Activated T-cell treated with anti-CD3 and anti-CD28 coated beads, Interleukin-2, amount 50 U/mL, for 48 hours (primary cell): Measurements from ENCODE around the gene PTPRF.

ENCODE experiments used
- DNase-seq, 2 experiments: peaks; one replicate each; pipeline ENCODE4 v3.0.0-alpha.2; 2020

PTPRF gene

DNA sequence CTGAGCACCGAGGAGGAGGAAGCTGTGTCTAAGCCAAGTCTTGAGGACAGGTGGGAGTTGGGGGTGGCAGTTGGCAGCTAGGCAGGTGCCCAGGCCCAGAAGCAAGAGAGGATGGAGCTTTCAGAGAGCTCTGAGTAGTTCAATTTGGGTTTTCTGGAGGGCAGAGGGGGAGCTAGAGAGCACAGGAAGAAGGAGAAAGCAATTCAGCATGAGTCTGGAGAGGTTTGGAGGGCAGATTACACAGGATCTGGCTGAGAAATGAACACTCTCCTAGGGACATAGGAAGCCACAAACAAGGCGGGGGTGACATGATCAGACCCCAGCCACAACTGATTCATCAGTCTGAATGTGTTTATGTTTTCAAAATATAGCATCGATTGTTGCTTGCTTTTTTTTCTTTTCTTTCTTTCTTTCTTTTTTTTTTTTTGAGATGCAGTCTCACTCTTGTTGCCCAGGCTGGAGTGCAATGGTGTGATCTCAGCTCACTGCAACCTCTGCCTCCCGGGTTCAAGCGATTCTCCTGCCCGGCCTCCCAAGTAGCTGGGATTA is 23.8 kb downstream of the PTPRF start:
- DNase-seq, result peak; percentile 35 to 44

DNA sequence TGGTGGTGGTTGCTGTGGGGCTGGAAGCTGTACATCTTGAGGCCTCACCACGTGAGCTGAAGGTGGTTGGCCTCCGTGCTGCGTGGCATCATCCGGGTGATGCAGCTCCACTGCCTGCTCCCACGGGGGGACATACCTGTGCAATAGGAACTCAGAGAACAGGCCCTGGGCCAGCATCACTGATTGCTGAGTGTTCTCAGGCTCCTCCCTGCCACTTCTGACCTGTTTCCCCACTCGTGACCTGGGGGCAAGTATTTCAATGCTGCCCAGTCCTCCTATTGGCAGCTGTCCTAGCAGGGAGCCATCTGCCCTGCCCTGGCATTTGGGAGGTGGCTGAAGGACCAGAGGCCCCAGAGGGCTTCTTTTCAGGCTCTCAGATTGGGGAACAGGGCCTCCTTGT is 26.1 kb downstream of the PTPRF start:
- no peak for DNase-seq

DNA sequence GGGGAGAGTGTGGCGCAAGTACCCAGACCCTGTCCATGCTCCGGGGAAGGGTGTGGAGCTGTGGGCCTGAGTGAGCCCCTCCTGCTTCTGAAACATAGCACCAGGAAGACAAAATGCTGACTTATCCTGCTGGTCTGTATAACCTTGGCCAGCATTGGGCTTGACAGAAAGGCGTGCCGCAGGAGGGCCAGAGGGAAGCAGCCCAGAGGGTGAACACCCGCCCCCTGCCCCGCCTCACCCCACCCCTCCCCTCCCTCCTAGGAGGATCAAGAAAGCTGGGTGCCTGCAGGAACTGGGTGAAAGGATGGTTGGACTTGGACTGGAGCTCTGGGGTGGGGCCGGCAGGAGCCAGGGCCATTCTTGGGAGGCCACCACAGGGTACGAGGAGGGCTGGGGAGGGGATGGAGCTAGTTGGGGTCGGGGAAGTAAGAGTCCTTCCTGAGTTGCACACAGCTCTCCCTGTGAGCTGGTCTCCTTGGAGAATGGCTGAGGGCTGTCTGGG is 27.1 kb downstream of the PTPRF start:
- DNase-seq, result no peak

DNA sequence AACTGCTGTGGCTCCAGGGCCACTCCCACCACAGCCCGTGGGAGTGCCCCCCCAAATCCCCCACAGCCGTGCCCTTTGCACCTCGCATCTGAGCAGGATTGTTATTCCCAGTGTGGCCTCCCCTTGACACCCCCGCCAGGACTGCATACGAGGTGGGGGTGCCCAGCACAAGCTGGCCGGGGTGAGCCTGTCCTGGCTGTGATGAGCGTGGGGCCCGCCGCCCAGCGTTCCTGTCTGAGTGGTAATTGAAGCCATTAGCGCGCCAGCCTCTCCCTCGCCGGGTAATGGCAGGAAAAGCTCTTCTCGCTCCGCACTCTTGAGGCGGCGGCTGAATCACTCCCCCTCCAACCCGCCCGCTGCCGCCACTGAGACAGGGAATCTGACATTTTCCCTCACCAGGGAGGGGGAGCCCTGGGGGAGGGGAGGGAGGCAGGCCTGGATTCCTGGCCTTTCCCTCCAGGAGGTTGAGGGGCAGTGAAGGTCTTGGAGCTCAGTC is 27.7 kb downstream of the PTPRF start:
- DNase-seq, result no peak

DNA sequence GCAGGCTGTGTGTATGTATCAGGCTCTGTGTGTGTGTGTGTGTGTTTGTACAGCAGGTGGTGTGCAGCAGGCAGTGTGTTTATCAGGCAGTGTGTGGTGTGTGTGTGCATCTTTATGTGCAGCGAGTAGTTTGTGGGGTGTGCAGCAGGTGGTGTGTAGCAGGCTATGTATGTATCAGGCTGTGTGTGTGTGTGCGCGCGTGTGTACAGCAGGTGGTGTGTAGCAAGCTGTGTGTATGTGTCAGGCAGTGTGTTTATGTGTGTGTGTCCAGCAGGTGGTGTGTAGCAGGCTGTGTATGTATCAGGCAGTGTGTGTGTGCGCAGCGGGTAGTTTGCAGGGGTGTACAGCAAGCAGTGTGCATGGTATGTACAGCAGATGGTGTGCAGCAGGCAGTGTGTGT is 29.0 kb downstream of the PTPRF start:
- no peak for DNase-seq

DNA sequence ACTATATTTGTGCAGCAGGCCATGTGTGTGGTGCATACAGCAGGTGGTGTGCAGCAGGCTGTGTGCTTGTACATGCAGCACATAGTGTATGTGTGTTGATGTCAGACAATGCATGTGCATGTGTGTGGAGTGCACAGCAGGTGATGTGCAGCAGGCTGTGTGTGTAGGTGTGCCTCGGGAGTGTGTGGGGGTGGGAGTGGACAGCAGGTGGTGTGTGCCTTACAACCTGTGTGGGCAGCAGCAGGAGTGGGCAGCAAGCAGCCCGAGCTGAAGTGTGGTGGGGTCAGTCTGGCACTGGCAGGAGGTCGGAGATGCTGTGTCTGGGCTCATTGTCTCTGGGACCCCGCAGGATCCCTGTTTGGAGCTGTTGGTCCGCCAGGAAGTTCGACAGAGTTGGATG is 29.6 kb downstream of the PTPRF start:
- no peak for DNase-seq

DNA sequence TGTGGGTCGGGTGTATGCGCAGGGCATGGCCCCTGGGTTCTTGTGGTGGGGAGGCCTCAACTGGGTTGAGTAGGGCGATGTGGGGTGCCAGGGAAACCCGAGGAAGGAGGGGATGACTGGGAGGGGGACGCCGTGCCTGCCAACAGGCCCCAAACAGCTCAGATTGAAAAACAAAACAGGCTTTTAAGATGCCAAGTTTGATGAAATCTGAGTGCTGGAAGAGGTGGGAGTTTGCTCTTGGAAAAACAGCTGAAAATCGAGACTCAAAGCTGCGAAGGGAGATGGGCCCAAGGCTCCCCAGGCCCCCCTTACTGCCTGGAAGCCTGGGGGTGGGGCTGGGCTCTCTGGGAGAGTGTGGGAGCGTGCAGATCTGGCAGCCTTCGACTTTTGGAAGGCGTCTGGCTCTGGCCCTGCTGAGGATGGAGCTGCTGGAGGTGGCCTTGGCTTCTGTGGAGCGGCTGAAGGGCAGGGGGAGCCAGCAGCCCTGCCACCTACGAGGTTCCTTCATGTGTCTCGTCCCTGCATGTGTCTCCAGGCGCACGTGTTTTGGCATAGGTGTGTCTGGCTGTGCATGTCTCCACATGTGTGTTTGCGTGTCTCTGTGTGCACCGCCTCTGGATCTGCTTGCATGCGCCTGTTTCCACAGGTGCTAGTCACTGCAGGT is 33.3 kb downstream of the PTPRF start:
- no peak for DNase-seq

DNA sequence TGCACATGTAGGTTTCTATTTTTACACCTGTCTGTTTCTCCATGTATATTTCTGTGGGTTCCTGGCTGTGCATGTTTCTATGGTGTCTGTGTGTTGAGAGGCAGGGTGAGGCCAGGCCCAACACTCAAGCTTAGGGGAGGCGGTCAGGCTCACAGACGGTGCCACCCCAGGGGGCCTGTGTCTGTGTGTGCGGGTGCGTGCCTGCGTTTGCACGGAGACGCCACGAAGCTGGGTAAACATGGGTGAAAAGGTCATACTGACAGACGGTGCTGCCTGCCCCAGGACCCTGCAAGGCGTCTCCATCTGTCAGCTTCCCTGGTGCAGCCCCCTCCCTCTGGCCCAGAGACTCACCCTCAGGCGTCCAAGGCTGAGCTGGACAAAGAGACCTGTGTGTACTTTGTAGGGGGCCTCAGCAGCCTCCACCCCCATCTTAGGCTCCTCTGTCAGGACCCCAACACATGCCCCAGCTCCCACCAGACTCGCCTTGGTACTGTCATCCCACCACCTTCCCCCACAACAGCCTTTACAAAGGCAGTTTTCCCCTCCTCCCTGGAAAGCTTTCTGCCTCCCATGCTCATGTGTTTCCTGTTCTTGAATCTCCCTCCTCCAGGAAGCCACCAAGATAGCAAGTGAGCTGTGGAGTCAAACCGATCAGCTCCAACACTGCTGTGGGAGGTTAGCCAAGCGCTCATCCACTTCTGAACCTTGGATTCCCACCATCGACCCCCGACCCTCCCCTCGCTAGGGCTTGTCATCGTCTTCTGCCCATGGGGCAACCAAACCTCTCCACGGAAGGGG is 34.1 kb downstream of the PTPRF start:
- DNase-seq, result no peak

DNA sequence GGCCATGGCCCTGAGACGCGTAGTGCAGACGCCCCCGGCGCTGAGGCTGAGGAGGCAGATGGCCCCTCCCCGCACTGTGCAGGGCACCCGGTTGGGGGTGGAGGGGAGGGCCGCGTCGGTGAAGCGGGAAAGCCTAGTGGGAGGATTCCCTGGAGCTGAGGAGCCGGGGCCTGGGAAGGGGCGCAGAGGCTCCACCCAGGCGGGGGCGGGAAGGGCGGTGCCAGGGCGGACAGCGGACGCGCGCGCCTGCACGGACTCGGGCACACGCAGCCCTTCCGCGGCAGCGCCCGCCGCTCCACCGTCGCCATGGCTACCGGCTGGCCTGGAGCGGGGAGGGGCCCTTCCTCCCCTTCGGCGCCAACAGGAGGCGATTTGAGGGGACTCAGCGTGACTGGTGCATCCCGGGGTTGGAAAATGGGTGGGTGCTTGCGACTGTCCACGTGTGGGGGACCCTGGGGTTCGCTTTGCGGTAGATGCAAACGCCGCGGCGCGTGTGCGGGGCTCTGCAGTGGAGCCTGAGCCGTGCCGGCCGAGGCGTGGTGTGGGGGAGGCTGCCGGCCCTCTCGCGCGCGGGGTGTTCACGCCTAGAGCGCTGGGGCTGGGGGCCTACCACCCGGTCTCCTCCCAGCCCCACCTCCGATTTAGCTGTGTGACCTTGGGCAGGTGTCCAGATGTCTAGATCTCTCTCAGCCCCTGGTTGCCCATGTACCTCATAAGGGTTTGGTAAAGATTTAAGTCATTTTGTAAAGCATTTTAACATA is 35.1 kb downstream of the PTPRF start:
- DNase-seq, result peak; percentile 53 to 73

DNA sequence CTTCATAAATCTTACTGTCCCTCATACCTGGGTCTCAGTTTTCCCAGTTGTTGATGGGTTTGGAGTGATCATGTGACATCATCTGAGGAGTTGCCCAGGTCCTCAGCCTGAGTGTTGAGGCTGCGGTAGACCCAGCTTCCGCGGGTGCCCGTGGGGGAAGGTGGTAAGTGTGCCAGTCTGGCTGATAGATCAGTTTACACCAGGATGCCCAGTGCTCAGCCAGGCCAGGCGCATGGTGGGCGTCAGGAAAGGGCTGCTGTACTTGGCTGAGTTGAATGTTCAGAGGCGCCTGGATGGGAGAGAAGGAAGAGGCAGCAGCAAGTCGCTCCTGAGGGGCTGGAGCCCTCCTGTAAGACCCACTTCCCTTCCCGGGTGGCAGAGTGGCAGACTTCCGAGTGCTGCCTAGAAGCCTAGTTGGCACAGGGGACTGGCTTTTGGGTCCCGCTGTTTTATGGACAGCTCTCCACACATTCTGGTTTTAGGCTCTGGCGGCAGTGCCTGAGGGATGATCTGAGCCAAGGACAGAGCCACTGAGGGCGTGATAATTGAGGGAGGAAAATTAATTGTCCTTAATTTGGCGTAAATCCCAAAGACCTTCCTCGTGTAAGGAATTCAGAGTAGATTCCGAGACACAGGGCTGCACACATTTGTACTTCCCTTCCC is 35.8 kb downstream of the PTPRF start:
- DNase-seq, result no peak

DNA sequence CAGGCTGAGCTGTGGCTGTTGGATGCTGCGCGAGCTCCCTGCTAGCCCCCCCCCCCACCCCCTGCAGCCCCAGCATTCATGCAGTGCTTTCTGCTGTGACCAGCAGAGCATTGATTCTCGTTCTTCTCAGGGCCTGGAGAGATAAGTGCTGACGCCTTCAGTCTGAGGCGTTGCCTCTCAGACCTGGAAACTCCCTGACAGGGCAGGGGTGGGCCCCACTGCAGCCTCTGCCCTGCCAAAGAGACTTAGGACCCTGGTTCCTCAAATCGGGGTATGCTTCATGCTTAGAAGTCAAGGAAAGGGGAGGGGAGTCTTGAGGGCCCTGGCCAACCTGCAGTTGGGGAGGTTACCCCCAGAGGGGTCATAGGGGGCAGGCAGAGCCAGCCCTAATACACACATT is 38.5 kb downstream of the PTPRF start:
- no peak for DNase-seq

DNA sequence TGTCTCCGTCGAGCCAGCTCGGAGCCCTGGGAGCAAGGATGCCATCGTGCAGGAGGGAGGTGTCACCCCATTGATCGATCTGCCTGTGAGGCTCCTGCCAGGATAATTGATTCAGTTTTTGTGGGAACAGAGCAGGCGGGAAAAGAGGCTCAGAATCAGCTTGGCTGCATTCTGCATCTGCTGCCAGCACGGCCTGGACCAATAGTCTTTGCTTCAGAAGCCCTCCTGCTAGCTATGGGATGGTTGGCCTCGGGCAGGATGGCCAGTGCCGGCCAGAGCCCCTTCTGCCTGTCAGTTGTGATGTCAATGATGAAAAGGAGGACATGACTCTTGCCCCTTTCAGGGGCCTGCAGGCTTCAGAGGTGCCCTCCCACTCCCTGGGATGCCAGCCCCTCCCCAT is 39.6 kb downstream of the PTPRF start:
- no peak for DNase-seq

DNA sequence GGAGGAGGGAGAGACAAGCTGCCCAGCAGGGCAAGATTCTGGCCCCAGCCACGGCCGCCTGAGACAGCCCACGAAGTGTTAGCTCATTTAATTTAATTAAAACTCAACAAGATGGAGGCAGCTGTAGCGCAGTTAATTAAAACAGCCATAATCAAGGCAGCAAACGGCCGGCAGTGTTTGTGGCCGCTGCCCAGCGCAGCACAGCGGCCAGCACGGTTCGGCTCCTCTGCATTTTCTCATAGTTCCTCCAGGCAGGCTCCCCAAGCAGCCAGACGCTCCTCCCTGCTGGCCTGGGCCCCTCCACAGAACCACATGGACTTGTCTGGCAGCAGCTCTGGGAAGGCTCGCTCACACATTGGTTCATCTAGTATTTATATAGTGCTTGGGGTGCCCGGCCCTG is 40.0 kb downstream of the PTPRF start:
- DNase-seq, result no peak

DNA sequence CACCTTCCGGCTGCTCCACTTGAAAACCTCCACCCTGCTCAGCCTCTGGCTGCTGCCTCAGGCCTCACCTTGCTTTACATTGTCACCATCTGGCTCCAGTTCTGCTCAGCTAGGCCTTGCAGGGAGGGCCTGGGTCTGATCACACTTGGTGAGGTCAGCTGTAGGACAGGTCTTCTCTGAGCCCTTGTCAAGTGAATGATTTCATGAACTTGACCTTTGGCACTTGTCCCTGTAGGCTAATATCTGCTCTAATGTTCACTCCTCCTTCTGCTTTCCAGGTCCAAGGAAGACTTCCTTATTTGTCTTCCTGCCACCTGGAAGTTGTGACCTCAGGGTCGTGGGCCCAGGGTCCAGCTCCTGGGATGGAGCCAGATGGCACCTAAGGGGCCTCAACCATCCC is 41.4 kb downstream of the PTPRF start:
- no peak for DNase-seq

DNA sequence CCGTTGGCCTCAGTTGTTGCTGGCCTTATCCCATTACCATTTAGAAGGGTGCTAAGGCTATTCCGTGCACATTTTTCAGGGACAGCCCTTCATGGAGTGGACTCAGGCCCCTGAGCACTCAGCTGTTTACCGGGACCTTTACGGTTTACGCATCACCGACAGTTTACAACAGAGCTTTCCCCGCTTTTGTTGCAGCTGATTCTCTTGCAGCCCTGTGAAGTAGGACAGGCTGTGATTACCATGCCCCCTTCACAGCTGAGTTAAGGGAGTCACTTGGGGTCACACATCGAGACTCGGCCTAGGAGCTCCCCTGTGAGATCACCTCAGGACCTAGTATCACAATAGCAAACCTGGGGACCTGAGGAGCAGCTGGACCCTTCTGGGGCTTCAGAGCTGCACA is 41.9 kb downstream of the PTPRF start:
- no peak for DNase-seq

DNA sequence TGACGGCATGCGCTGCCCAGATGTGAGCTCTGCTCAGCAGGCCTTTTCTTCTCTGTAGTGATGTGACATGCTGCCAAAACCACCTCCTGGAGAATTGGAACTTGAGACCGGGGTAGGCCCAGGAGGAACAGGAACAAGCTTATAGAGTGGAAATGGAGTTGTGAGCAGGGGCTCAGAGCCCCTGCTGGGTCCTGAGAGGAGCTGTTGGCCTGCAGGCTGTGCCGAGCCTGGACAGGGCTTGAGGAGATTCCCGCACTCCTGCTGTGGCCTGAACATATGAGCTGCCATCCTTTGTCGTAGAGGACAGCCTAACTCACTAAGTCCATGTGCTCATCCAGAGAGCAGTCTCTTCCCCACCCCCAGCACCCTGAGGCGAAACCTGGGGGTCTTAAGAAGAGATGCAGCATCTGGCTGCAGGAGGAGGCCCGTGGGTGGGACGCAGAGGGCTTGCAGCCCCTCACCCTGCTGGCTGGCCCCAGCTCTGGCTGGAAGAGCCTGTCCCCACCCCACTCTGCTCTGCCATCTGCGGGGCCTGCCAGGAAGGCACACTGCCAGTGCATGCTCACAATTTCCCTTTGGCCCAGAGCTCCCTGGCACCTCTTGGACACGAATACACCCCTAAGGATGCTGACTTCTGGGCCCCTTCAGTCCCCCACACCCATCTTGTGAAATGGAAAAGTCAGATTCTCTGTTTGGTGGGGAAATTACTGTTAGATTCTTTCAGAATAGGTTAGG is 42.5 kb downstream of the PTPRF start:
- no peak for DNase-seq

DNA sequence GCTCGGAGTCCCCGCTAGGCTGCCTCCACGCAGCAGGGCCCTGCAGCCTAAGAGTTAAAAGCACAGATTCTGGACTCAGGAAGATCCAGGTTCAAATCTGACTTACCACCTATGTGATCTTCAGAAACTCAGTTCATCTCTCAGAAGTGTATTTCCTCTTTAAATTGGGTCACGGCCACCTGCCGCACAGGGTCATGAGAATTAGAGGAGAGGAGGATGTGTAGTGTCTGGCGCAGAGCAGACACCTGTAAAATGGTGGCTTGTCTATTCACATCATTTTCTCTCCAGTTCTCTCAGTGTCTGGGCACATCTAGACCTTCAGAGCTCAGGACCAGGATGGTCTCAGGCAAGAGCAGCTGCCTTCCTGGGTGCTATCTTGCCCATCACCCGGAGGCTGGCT is 45.8 kb downstream of the PTPRF start:
- DNase-seq, result no peak

DNA sequence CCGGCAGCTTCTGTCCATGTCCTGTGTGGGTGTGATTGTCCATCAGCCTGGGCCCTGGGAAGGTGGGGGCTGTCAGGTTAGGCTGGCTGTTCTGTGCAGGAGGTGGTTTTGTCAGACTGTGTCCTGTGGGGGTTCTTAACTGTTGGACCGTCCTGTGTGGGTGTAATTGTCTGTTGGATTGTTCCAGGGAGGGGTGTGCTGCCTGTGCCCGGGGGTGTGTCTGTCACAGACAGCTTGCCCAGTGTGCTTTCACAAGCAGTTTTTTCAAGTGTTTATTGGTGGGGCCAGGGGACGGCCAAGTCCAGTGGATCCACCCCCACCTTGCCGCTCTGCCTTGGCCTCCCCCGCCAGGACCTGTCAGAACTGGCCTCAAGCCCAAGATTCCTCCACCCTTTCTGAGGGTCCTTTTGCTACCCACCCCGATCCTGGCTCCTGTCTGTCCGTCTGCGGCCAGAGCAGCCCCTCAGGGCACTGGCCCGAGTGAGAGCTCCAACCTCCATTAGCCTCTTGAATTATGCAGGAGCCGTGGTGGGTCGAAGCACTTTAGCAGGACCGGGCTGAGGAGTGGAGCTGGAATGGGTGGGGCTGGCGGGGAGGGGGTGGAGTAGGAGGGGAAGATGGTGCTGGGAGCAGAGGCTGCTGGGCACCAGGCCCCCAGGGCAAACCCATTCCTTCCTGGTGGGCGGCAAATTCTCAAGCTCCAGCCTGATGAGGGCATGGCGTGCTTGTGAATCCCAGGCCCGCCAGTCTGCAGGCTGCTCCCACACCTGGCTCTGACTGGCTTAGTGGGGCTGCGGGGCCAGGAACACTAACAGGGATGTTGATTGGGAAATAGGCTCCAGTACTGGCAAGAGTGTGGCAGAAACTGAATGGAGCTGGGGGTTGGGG is 47.2 kb downstream of the PTPRF start:
- DNase-seq, result no peak

DNA sequence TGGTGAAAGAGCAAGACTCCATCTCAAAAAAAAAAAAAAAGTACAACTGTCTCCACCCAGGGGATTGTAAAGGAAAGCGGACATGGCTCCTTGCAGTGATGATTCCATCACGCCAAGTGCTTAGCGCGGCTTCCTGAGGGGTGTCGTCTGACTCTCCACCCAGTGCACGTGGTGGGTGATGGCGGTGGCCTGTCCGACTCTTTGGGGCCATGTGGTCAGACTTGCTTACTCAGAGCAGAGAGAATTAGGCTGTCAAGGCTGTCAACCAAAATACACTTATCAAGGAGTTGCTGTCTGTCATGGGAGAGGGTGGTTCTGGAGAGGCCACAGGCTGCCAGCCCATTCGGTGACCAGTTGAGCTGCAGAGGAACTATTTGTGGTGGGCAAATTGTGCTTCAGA is 49.4 kb downstream of the PTPRF start:
- no peak for DNase-seq

DNA sequence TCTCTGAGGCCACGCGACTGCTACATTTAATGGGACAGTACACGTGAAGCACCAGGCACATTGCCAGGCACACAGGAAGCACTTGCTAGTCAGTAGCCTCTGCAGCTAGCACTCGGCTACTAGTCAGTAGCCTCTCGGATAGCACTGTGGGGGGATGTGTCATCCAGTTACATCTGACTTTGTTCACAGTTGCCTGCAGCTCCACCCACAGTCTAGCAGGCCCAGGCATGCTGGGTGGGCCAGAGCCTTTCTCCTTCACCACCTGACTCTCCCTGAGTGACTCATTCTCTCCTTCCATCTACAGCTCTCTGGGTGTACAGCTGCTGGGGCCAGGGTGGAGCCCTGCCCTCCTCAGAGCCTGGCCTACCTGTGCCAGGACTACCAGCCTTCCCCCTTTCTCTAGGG is 51.5 kb downstream of the PTPRF start:
- DNase-seq, result peak; percentile 51 to 64

DNA sequence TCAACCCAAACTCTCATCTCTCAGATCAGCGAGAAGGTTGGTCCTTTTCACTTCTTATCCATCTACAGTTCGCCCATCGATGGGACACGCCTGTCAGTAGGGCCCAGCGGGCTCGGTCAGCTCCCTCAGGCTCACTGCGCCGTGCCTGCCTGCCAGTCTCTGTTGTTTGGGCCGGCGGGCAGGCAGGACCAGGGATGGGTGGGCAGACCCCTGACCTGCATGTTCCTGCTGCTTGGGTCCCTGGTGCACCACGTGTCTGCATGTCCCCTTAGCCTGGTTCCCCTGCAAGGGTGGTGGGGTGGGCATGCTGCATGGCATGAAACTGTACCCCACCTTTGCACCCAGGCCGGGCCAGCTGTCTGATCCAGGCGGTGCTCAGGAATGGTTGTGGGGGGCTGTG is 52.4 kb downstream of the PTPRF start:
- no peak for DNase-seq
